ENCODE results near the gene ARHGAP26.
"Not testable (repeated sequence)": the region's sequence is repeated elsewhere in the genome, so short reads cannot be mapped to it uniquely, and the experiment has no call there.

The ARHGAP26 gene

GRCh38 chr5:143194206-143194605 is 424.0 kb downstream of the ARHGAP26 start:
- H3K27me3 Mint-ChIP-seq (ENCODE audit: low read depth), result no peaks in the 10 kb centered on the region
- H3K9me3 Mint-ChIP-seq, result peaks cover 25% of the 10 kb centered on the region
- no peak overlapping the region for H3K27ac Mint-ChIP-seq
- H3K4me1 Mint-ChIP-seq (ENCODE audit: low read depth), result peaks cover 6% of the 10 kb centered on the region
- DNase-seq (ENCODE audit: low spot score), result no peak
- H3K36me3 Mint-ChIP-seq (ENCODE audit: low read depth), result peaks cover 26% of the 10 kb centered on the region
- no peak overlapping the region for H3K4me3 Mint-ChIP-seq

GRCh38 chr5:143194713-143195112 is 424.5 kb downstream of the ARHGAP26 start:
- H3K4me3 Mint-ChIP-seq, result no peak overlapping the region
- peaks cover 27% of the 10 kb centered on the region for H3K36me3 Mint-ChIP-seq (ENCODE audit: low read depth)
- DNase-seq (ENCODE audit: low spot score), result no peak
- H3K27ac Mint-ChIP-seq, result no peak overlapping the region
- peaks cover 6% of the 10 kb centered on the region for H3K4me1 Mint-ChIP-seq (ENCODE audit: low read depth)
- peaks cover 25% of the 10 kb centered on the region for H3K9me3 Mint-ChIP-seq
- no peaks in the 10 kb centered on the region for H3K27me3 Mint-ChIP-seq (ENCODE audit: low read depth)

GRCh38 chr5:143195491-143195890 is 425.3 kb downstream of the ARHGAP26 start:
- no peak for DNase-seq (ENCODE audit: low spot score)
- Mint-ChIP-seq H3K9me3 (peaks cover 19% of the 10 kb centered on the region), H3K27ac (no peak overlapping the region), H3K27me3 (ENCODE audit: low read depth) (no peaks in the 10 kb centered on the region), H3K36me3 (ENCODE audit: low read depth) (peaks cover 22% of the 10 kb centered on the region), H3K4me3 (no peak overlapping the region), H3K4me1 (ENCODE audit: low read depth) (peaks cover 6% of the 10 kb centered on the region)

- no peaks in the 10 kb centered on the region for H3K27me3 Mint-ChIP-seq (ENCODE audit: low read depth)
- peaks cover 12% of the 10 kb centered on the region for H3K9me3 Mint-ChIP-seq
- H3K4me3 Mint-ChIP-seq, result no peak overlapping the region
- DNase-seq (ENCODE audit: low spot score), result no peak
- H3K4me1 Mint-ChIP-seq (ENCODE audit: low read depth), result peaks cover 7% of the 10 kb centered on the region
- no peak overlapping the region for H3K27ac Mint-ChIP-seq
- H3K36me3 Mint-ChIP-seq (ENCODE audit: low read depth), result peaks cover 13% of the 10 kb centered on the region
These were observed 426.6 kb downstream of the ARHGAP26 start for GRCh38 chr5:143196601-143197259.

GRCh38 chr5:143197260-143197656 is 427.1 kb downstream of the ARHGAP26 start:
- Mint-ChIP-seq H3K4me3 (no peak overlapping the region), H3K27ac (no peak overlapping the region), H3K9me3 (peaks cover 18% of the 10 kb centered on the region), H3K4me1 (ENCODE audit: low read depth) (peaks cover 7% of the 10 kb centered on the region), H3K36me3 (ENCODE audit: low read depth) (peaks cover 11% of the 10 kb centered on the region), H3K27me3 (ENCODE audit: low read depth) (no peaks in the 10 kb centered on the region)
- no peak for DNase-seq (ENCODE audit: low spot score)

GRCh38 chr5:143198332-143198731 is 428.2 kb downstream of the ARHGAP26 start:
- Mint-ChIP-seq H3K27me3 (ENCODE audit: low read depth) (no peaks in the 10 kb centered on the region), H3K36me3 (ENCODE audit: low read depth) (peaks cover 14% of the 10 kb centered on the region), H3K4me3 (no peak overlapping the region), H3K9me3 (peaks cover 24% of the 10 kb centered on the region), H3K27ac (no peak overlapping the region), H3K4me1 (ENCODE audit: low read depth) (peaks cover 7% of the 10 kb centered on the region)
- no peak for DNase-seq (ENCODE audit: low spot score)

GRCh38 chr5:143199161-143199560 is 429.0 kb downstream of the ARHGAP26 start:
- Mint-ChIP-seq H3K36me3 (ENCODE audit: low read depth) (peaks cover 14% of the 10 kb centered on the region), H3K27me3 (ENCODE audit: low read depth) (no peaks in the 10 kb centered on the region), H3K4me1 (ENCODE audit: low read depth) (peaks cover 7% of the 10 kb centered on the region), H3K4me3 (no peak overlapping the region), H3K27ac (no peak overlapping the region), H3K9me3 (peaks cover 24% of the 10 kb centered on the region)
- DNase-seq (ENCODE audit: low spot score), result no peak

- peaks cover 7% of the 10 kb centered on the region for H3K4me1 Mint-ChIP-seq (ENCODE audit: low read depth)
- DNase-seq (ENCODE audit: low spot score), result no peak
- H3K27ac Mint-ChIP-seq, result no peak overlapping the region
- H3K4me3 Mint-ChIP-seq, result no peak overlapping the region
- peaks cover 14% of the 10 kb centered on the region for H3K36me3 Mint-ChIP-seq (ENCODE audit: low read depth)
- H3K27me3 Mint-ChIP-seq (ENCODE audit: low read depth), result no peaks in the 10 kb centered on the region
- peaks cover 24% of the 10 kb centered on the region for H3K9me3 Mint-ChIP-seq
These were observed 429.7 kb downstream of the ARHGAP26 start for GRCh38 chr5:143199843-143200242.

GRCh38 chr5:143200781-143201398 is 430.7 kb downstream of the ARHGAP26 start:
- Mint-ChIP-seq H3K27ac (no peak overlapping the region), H3K9me3 (peaks cover 24% of the 10 kb centered on the region), H3K36me3 (ENCODE audit: low read depth) (peaks cover 14% of the 10 kb centered on the region), H3K27me3 (ENCODE audit: low read depth) (no peaks in the 10 kb centered on the region), H3K4me3 (no peak overlapping the region), H3K4me1 (ENCODE audit: low read depth) (peaks cover 7% of the 10 kb centered on the region)
- DNase-seq (ENCODE audit: low spot score), result no peak

- no peak overlapping the region for H3K4me3 Mint-ChIP-seq
- H3K27ac Mint-ChIP-seq, result no peak overlapping the region
- no peak for DNase-seq (ENCODE audit: low spot score)
- H3K36me3 Mint-ChIP-seq (ENCODE audit: low read depth), result peaks cover 14% of the 10 kb centered on the region
- no peaks in the 10 kb centered on the region for H3K27me3 Mint-ChIP-seq (ENCODE audit: low read depth)
- peaks cover 24% of the 10 kb centered on the region for H3K9me3 Mint-ChIP-seq
- H3K4me1 Mint-ChIP-seq (ENCODE audit: low read depth), result peaks cover 12% of the 10 kb centered on the region
These were observed 431.4 kb downstream of the ARHGAP26 start for GRCh38 chr5:143201589-143201988.

- H3K27me3 Mint-ChIP-seq (ENCODE audit: low read depth); H3K4me3 Mint-ChIP-seq; H3K27ac Mint-ChIP-seq; DNase-seq (ENCODE audit: low spot score); H3K4me1 Mint-ChIP-seq (ENCODE audit: low read depth); H3K36me3 Mint-ChIP-seq (ENCODE audit: low read depth): not testable (repeated sequence)
- peaks cover 13% of the 10 kb centered on the region for H3K9me3 Mint-ChIP-seq
These were observed 433.3 kb downstream of the ARHGAP26 start for GRCh38 chr5:143203301-143203956.

- Mint-ChIP-seq H3K27me3 (ENCODE audit: low read depth) (no peaks in the 10 kb centered on the region), H3K36me3 (ENCODE audit: low read depth) (peaks cover 7% of the 10 kb centered on the region), H3K27ac (no peak overlapping the region), H3K9me3 (peaks cover 13% of the 10 kb centered on the region), H3K4me1 (ENCODE audit: low read depth) (peaks cover 6% of the 10 kb centered on the region), H3K4me3 (no peak overlapping the region)
- no peak for DNase-seq (ENCODE audit: low spot score)
These were observed 434.5 kb downstream of the ARHGAP26 start for GRCh38 chr5:143204474-143205246.

GRCh38 chr5:143205386-143205785 is 435.2 kb downstream of the ARHGAP26 start:
- no peak overlapping the region for H3K27ac Mint-ChIP-seq
- H3K4me3 Mint-ChIP-seq, result no peak overlapping the region
- peaks cover 13% of the 10 kb centered on the region for H3K9me3 Mint-ChIP-seq
- H3K36me3 Mint-ChIP-seq (ENCODE audit: low read depth), result peaks cover 10% of the 10 kb centered on the region
- no peak for DNase-seq (ENCODE audit: low spot score)
- peaks cover 8% of the 10 kb centered on the region for H3K4me1 Mint-ChIP-seq (ENCODE audit: low read depth)
- H3K27me3 Mint-ChIP-seq (ENCODE audit: low read depth), result no peaks in the 10 kb centered on the region

GRCh38 chr5:143205883-143206195 is 435.7 kb downstream of the ARHGAP26 start:
- no peak for DNase-seq (ENCODE audit: low spot score)
- no peak overlapping the region for H3K27ac Mint-ChIP-seq
- no peak overlapping the region for H3K4me3 Mint-ChIP-seq
- peaks cover 10% of the 10 kb centered on the region for H3K36me3 Mint-ChIP-seq (ENCODE audit: low read depth)
- H3K27me3 Mint-ChIP-seq (ENCODE audit: low read depth), result no peaks in the 10 kb centered on the region
- peaks cover 13% of the 10 kb centered on the region for H3K9me3 Mint-ChIP-seq
- H3K4me1 Mint-ChIP-seq (ENCODE audit: low read depth), result peaks cover 6% of the 10 kb centered on the region

Measured in T-helper 2 cell treated with Interferon-gamma antibody and Interleukin-4, amounts not matched to agents 5 μg/mL and 100 μg/mL, for 36 hours (primary cell).